Caco-2 (cell line): ENCODE data around the gene YAP1. TPM values are rescaled to one million over a fixed set of nuclear protein-coding genes. Genes with fewer than 3 reads are reported as not detected.

Experiments used
- BruUV-seq: library from RNA; stranded (reverse); fragments of 400-500 nt; replicated peaks from 2 replicates; lab custom pipeline; 2021; lab: Mats Ljungman, UMichigan
- CTCF ChIA-PET: fragments of 300-600 bp; sonication (Branson Sonifier 250); formaldehyde crosslinking; loops from one replicate; lab custom pipeline; 2022; ENCODE audit warnings: antibody characterized with exemption; lab: Charles Lee
- POLR2A ChIA-PET: fragments of 300-600 bp; sonication (Branson Sonifier 250); formaldehyde crosslinking; loops from one replicate; lab custom pipeline; 2022; ENCODE audit warnings: antibody characterized with exemption; lab: Charles Lee
- DNase-seq, 2 experiments: peaks; one replicate each; pipeline versions ENCODE4 v3.0.0 to v3.0.0-alpha.2; 2020 to 2022
- H3K27me3 ChIP-seq: replicated peaks from 2 replicates; pipeline ENCODE4 v1.6.0; 2011; ENCODE audit warnings: low read length; ENCODE audit not compliant: control insufficient read depth, insufficient read depth
- H3K36me3 ChIP-seq: 2 replicates; pipeline ENCODE4 v1.5.1; 2011; ENCODE audit warnings: low read length; ENCODE audit not compliant: control insufficient read depth, insufficient read depth
- H3K4me1 ChIP-seq: fragments of 250-450 bp; sonication (Bioruptor Pico); 2 replicates; pipeline ENCODE4 v1.5.1; 2020; ENCODE audit warnings: mild to moderate bottlenecking
- H3K4me3 ChIP-seq: 2 replicates; pipeline ENCODE4 v1.5.1; 2011; ENCODE audit warnings: low read depth, mild to moderate bottlenecking, control low read depth, low read length
- H3K9me3 ChIP-seq: fragments of 250-450 bp; sonication (Bioruptor Pico); 2 replicates; pipeline ENCODE4 v1.5.1; 2020; ENCODE audit warnings: mild to moderate bottlenecking, moderate library complexity
- H3K27ac Mint-ChIP-seq: one replicate; pipeline ENCODE4 v1.8.0; 2022; ENCODE audit warnings: mixed read lengths; ENCODE audit not compliant: unreplicated experiment
- H3K27me3 Mint-ChIP-seq: one replicate; pipeline ENCODE4 v1.8.0; 2022; ENCODE audit warnings: mixed read lengths; ENCODE audit not compliant: insufficient read depth, unreplicated experiment
- H3K36me3 Mint-ChIP-seq: one replicate; pipeline ENCODE4 v1.8.0; 2022; ENCODE audit warnings: mild to moderate bottlenecking, mixed read lengths; ENCODE audit not compliant: insufficient read depth, unreplicated experiment
- H3K4me1 Mint-ChIP-seq: one replicate; pipeline ENCODE4 v1.8.0; 2022; ENCODE audit warnings: low read depth, mixed read lengths; ENCODE audit not compliant: unreplicated experiment
- H3K4me3 Mint-ChIP-seq: one replicate; pipeline ENCODE4 v1.8.0; 2022; ENCODE audit warnings: mild to moderate bottlenecking, moderate library complexity, mixed read lengths; ENCODE audit not compliant: unreplicated experiment
- H3K9me3 Mint-ChIP-seq: one replicate; pipeline ENCODE4 v1.8.0; 2022; ENCODE audit warnings: mixed read lengths; ENCODE audit not compliant: unreplicated experiment
- intact Hi-C: fragments of 100-400 bp; cut with micrococcal nuclease; formaldehyde crosslinking; loops from one replicate; pipeline ENCODE4 v1.10.0; 2022; ENCODE audit not compliant: unreplicated experiment
- total RNA-seq: library from RNA; stranded (reverse); gene quantifications from 2 replicates; pipeline ENCODE4 v1.2.3, GENCODE V29; 2022
- TF ChIP-seq, protein P1 (sequence below), 2 experiments: fragments of 200-600 bp in 1 of 2; IDR thresholded peaks; 1 replicate in 1 of 2; 2 replicates in 1 of 2; pipeline versions ENCODE4 v1.5.1 to v1.8.0; 2011 to 2022; ENCODE audit warnings: antibody characterized with exemption in 1 of 2, control low read depth in 1 of 2, inconsistent platforms in 1 of 2, low read depth in 1 of 2, low read length in 1 of 2, mild to moderate bottlenecking in 1 of 2, moderate library complexity in 1 of 2; ENCODE audit not compliant: insufficient read depth in 1 of 2, severe bottlenecking in 1 of 2, unreplicated experiment in 1 of 2

Gene YAP1
- total RNA-seq, 1 experiment from 2014 or later, result 207 TPM

DNA sequence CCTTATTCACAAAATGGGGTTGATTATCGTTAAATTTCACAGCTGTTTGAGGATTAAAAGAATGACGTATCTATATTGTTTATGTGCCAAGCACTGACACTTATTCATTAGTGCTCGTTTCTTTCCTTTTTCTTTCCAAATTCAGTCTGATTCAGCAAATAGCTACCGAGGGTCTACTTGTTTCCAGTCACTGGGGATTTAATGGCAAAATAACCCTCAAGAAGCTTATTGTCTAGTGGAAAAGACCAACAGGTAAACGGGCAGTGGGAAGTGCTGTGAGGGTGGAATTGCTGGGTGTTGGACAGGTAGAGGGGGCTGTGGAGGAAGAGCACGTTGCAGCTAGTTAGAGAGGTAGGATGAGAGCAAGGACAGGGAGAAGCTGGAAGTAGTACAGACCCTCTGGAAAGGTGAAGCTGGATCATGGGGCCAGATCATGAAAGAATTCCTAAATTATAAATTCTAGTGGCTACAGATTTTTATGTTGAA, 158.8 kb downstream of the YAP1 start:
- BruUV-seq, result no TSS peak
- no peaks in the 10 kb centered on the region for H3K9me3 Mint-ChIP-seq
- Histone ChIP-seq H3K36me3 (no peaks in the 10 kb centered on the region), H3K4me1 (peaks cover 33% of the 10 kb centered on the region), H3K27me3 (no peaks in the 10 kb centered on the region), H3K4me3 (peak overlapping the region; percentile 67), H3K9me3 (no peaks in the 10 kb centered on the region)
- H3K4me1 Mint-ChIP-seq, result peaks cover 33% of the 10 kb centered on the region
- peaks cover 10% of the 10 kb centered on the region for H3K36me3 Mint-ChIP-seq
- ChIA-PET CTCF (interaction anchor here (0.5 to 2.6 kb wide), 32 partner anchors 9 to 840 kb away, joined by 3 to 25 read pairs (median 5); partner anchors contain the start of genes CEP126 and CFAP300), POLR2A (interaction anchor here (1.0 to 1.9 kb wide), 3 partner anchors 10 to 40 kb away, joined by 3 to 6 read pairs (median 5); no protein-coding TSS in a partner anchor)
- peak overlapping the region; percentile 90 for H3K4me3 Mint-ChIP-seq
- DNase-seq, result peak in 1 of 2 experiments; percentile 43
- peak overlapping the region; percentile 79 for H3K27ac Mint-ChIP-seq
- intact Hi-C loops, result loop anchor here (1.0 to 5.0 kb wide), 7 partner anchors 17 to 356 kb away; partner anchors contain the start of gene CFAP300
- TF ChIP-seq, protein P1, sequence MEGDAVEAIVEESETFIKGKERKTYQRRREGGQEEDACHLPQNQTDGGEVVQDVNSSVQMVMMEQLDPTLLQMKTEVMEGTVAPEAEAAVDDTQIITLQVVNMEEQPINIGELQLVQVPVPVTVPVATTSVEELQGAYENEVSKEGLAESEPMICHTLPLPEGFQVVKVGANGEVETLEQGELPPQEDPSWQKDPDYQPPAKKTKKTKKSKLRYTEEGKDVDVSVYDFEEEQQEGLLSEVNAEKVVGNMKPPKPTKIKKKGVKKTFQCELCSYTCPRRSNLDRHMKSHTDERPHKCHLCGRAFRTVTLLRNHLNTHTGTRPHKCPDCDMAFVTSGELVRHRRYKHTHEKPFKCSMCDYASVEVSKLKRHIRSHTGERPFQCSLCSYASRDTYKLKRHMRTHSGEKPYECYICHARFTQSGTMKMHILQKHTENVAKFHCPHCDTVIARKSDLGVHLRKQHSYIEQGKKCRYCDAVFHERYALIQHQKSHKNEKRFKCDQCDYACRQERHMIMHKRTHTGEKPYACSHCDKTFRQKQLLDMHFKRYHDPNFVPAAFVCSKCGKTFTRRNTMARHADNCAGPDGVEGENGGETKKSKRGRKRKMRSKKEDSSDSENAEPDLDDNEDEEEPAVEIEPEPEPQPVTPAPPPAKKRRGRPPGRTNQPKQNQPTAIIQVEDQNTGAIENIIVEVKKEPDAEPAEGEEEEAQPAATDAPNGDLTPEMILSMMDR (IDR thresholded peaks at IDR 0.05; ENCODE audit: insufficient read depth in 1 of 2, low read depth in 1 of 2, low read length in 1 of 2, severe bottlenecking in 1 of 2, unreplicated experiment in 1 of 2), result peak; percentile 19 to 44
- no peaks in the 10 kb centered on the region for H3K27me3 Mint-ChIP-seq

- Mint-ChIP-seq H3K27ac (no peak overlapping the region), H3K4me1 (peaks cover 33% of the 10 kb centered on the region), H3K9me3 (no peaks in the 10 kb centered on the region), H3K27me3 (no peaks in the 10 kb centered on the region), H3K36me3 (peaks cover 10% of the 10 kb centered on the region), H3K4me3 (no peak overlapping the region)
- CTCF ChIA-PET, result interaction anchor here (0.7 to 2.2 kb wide), 5 partner anchors 10 to 409 kb away, joined by 3 to 15 read pairs (median 6); no protein-coding TSS in a partner anchor
- Histone ChIP-seq H3K4me3 (no peak overlapping the region), H3K27me3 (no peaks in the 10 kb centered on the region), H3K9me3 (no peaks in the 10 kb centered on the region), H3K4me1 (peaks cover 33% of the 10 kb centered on the region), H3K36me3 (no peaks in the 10 kb centered on the region)
- BruUV-seq, result no TSS peak
- POLR2A ChIA-PET, result no interaction called here
- intact Hi-C loops, result loop anchor here (1.0 to 5.0 kb wide), 3 partner anchors 33 to 357 kb away; partner anchors contain the start of gene CFAP300
- DNase-seq, result no peak
- TF ChIP-seq, protein P1 (IDR thresholded peaks at IDR 0.05; ENCODE audit: insufficient read depth in 1 of 2, low read depth in 1 of 2, low read length in 1 of 2, severe bottlenecking in 1 of 2, unreplicated experiment in 1 of 2), result no peak
These were observed 159.7 kb downstream of the YAP1 start for GRCh38 chr11:102269927-102270326.

GRCh38 chr11:102272047-102272824, 162.0 kb downstream of the YAP1 start:
- H3K27ac Mint-ChIP-seq, result peak overlapping the region; percentile 1
- CTCF ChIA-PET, result no interaction called here

More at GRCh38 chr11:102272047-102272824, 162.0 kb downstream of the YAP1 start:
- peaks cover 10% of the 10 kb centered on the region for H3K36me3 Mint-ChIP-seq
- POLR2A ChIA-PET, result no interaction called here
- H3K4me3 Mint-ChIP-seq, result peak overlapping the region; percentile 52
- DNase-seq, result no peak
- H3K4me1 ChIP-seq, result peaks cover 38% of the 10 kb centered on the region
- no peaks in the 10 kb centered on the region for H3K9me3 ChIP-seq
- H3K27me3 ChIP-seq, result no peaks in the 10 kb centered on the region
- intact Hi-C loops, result no loop called here
- no TSS peak for BruUV-seq
- H3K27me3 Mint-ChIP-seq, result no peaks in the 10 kb centered on the region
- TF ChIP-seq, protein P1 (IDR thresholded peaks at IDR 0.05; ENCODE audit: insufficient read depth in 1 of 2, low read depth in 1 of 2, low read length in 1 of 2, severe bottlenecking in 1 of 2, unreplicated experiment in 1 of 2), result no peak
- H3K36me3 ChIP-seq, result no peaks in the 10 kb centered on the region
- H3K9me3 Mint-ChIP-seq, result no peaks in the 10 kb centered on the region
- H3K4me3 ChIP-seq, result no peak overlapping the region
- H3K4me1 Mint-ChIP-seq, result peaks cover 47% of the 10 kb centered on the region
